ENCODE results near the gene PPP2R3C.

Gene PPP2R3C

DNA sequence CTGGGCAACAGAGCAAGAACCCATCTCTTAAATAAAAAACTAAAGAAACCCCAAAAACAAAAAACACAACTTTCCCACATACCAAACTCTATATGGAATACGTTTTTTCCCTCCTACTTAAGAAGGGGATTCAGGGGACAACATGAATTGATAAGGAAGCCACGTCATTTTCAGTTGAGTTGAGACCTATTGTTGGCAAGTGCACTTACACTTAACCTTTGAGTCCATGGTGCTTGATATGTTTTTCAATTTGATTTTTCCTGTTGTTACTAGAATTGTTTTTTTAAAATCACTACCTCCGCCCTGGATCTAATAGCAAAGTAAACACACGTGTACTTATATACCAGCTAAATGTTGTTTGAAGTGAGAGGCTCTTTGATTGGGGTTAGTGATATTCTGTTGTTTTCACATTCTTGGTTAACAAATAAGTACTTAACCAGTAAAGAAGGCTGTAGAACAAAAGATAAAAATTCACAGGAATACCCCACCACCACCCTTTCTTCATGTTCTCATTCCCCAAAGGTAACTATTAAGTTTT lies 73.7 kb downstream of the PPP2R3C start:
- no peak overlapping the region for H3K27ac ChIP-seq
- no peak for TF ChIP-seq ZFX (IDR thresholded peaks at IDR 0.05)
- TF ChIP-seq, protein P1, sequence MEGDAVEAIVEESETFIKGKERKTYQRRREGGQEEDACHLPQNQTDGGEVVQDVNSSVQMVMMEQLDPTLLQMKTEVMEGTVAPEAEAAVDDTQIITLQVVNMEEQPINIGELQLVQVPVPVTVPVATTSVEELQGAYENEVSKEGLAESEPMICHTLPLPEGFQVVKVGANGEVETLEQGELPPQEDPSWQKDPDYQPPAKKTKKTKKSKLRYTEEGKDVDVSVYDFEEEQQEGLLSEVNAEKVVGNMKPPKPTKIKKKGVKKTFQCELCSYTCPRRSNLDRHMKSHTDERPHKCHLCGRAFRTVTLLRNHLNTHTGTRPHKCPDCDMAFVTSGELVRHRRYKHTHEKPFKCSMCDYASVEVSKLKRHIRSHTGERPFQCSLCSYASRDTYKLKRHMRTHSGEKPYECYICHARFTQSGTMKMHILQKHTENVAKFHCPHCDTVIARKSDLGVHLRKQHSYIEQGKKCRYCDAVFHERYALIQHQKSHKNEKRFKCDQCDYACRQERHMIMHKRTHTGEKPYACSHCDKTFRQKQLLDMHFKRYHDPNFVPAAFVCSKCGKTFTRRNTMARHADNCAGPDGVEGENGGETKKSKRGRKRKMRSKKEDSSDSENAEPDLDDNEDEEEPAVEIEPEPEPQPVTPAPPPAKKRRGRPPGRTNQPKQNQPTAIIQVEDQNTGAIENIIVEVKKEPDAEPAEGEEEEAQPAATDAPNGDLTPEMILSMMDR (conservative IDR thresholded peaks at IDR 0.05), result no peak

DNA sequence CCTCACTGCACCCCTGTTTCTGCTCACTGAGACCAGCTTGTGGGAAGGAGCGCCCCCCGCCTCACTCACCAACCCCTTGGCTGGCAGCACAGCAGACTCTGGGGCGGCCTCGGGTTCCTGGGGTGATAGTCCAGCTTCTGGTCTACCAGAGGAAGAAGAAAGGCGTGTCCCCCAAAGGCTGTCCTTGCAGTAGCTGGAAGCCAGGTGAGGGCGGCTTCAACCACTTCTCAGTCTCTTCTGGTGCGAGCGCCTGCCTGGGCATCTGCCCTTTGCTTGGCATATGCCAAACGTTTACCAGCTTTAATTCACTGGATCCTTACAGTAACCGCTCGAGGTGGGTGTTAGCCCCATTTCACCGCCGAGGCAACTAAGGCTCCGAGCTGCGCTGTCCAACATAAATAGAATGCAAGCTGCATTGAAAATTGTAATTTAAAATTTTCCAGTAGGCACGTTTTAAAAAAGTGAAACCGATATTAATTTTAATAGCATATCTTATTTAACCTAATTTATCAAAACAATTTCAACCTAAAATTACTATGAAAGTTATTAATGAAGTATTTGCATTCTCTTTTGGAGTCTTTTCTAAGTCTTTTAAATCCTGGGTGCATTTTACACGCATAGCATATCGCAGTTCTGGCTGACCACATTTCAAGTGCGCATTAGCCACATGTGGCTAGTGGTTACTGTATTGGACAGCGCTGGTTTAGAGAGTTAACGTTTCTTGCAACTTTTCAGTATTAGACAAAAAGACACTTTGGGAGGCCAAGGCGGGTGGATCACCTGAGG lies 74.8 kb downstream of the PPP2R3C start:
- H3K27ac ChIP-seq, result peak overlapping the region; percentile 94
- TF ChIP-seq ZFX (IDR thresholded peaks at IDR 0.05), result no peak; the same call in 1 of the 2 replicates
- TF ChIP-seq, protein P1 (conservative IDR thresholded peaks at IDR 0.05), result no peak; the same call in 1 of the 2 replicates

DNA sequence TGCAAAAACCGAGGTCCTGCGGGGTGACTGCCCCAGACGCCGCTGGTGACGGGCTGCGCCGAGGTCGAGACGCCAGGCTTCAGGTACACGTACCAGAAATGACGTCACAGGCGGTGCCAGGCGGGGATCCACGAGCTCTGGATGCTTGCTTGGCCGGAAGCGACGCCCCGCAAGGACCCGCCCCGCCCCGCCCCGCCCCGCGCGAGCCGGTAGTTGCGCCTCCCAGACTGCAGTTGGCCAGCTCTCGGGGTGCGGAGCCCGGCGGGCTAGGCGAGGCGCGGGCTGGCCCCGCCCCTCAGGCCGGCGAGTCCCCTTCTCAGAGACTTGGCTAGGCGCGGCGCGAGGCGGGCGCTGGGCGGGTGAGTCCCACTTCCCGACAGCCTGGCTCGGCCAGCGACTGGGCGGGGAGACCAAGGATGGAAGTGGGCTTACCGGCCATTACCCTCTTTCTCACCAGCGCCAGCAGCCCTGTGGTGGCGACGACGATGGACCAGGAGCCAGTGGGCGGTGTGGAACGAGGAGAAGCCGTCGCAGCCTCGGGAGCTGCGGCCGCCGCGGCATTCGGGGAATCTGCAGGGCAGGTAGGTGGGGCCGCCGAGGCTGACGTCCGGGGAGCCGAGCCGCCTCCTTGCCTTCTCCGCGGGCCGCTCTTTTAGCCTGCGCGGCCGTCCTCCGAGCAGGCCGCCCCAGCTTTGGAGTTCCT lies 75.6 kb downstream of the PPP2R3C start, which contains the start of gene FAM177A1:
Gene FAM177A1 (plus strand): TSS at position 225 of the 703 bp plus-strand sequence. CDS start 192 bp downstream, at position 417.
- H3K27ac ChIP-seq, result peak within 1 kb of the TSS; percentile 94
- TF ChIP-seq ZFX (IDR thresholded peaks at IDR 0.05), result peak; percentile 60
- TF ChIP-seq, protein P1 (conservative IDR thresholded peaks at IDR 0.05), result no peak; the same call in 1 of the 2 replicates

DNA sequence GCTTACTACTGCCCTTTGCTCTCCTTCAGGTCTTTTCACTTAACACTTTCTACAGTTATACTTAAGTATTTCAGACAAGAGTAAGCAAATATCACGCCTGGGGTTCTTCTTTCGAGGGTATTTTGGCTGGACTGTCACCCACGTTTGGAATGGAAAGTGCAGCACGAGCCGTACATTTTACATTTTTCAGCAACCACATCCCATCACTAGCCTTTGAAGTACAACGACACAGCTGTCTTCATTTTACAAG lies 76.1 kb downstream of the PPP2R3C start:
- TF ChIP-seq ZFX (IDR thresholded peaks at IDR 0.05), result no peak
- TF ChIP-seq, protein P1 (conservative IDR thresholded peaks at IDR 0.05), result no peak
- peak overlapping the region; percentile 94 for H3K27ac ChIP-seq

DNA sequence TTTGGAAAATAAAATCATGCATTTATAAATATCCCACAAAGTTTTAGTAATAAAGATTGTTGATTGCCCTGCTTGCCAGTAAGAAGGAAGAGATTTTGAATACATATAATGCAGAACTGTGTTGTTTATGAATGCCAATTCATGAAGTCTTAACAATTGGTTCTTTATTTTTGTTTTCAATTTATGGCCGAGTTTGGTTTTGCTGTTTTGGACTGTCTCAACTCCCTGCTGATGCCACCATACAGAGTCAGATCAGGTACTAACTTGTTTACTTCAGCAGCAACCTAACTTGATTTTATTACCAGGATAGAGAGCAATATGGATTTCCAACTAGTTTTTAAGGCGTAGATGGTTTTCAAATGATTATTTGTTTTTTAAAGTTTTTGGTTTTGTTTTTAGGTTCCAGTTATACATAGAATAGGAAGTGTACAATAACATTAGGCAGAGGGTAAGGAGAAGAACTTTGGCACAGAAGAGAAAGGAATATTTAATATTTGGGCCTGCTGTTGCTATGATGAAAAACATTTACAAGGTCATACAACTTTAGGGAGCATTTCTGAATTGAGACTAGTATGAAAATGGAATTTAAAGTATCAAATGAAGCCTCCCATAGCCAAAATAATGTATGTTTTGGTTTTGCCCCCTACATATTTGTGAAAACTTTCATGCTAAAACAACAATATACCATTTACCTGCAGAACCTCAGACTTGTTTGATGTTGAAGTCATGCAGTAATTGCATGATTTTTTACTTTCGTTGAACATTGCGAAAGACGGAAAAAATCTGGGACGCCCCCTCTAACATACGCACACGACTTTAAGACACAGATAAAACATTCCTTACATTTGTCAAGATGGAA lies 76.6 kb downstream of the PPP2R3C start:
- peak overlapping the region; percentile 94 for H3K27ac ChIP-seq
- TF ChIP-seq ZFX (IDR thresholded peaks at IDR 0.05), result no peak
- TF ChIP-seq, protein P1 (conservative IDR thresholded peaks at IDR 0.05), result no peak

DNA sequence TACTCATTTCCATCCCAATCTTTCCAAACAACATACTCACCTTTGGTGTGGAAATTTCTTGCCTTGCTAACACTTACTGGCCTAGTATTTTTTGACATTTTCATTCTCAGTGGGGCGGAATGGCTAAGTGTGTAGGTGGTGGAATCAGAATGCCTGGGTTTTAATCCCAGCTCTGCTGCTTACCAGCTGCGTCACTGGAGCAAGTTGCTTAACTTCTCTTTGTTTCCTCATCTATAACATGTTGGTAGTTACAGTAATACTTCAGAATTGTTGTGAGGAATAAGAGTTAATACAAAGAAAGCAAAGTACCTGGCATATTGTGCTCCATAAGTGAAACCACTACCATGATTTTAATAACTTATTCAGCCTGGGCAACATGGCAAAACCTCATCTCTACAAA lies 78.7 kb downstream of the PPP2R3C start:
- TF ChIP-seq ZFX (IDR thresholded peaks at IDR 0.05), result no peak
- TF ChIP-seq, protein P1 (conservative IDR thresholded peaks at IDR 0.05), result no peak

More for the DNA sequence above, 78.7 kb downstream of the PPP2R3C start:
- H3K27ac ChIP-seq, result no peak overlapping the region

All from C4-2B (cell line).